ENCODE measurements around the gene LKAAEAR1. TPM values are rescaled to one million over a fixed set of nuclear protein-coding genes. Genes with fewer than 3 reads are reported as not detected.

LKAAEAR1 gene
- total RNA-seq, 3 donors from 2014 or later (not counting 1 experiment from before 2014, with no cell fraction given): not detected

DNA sequence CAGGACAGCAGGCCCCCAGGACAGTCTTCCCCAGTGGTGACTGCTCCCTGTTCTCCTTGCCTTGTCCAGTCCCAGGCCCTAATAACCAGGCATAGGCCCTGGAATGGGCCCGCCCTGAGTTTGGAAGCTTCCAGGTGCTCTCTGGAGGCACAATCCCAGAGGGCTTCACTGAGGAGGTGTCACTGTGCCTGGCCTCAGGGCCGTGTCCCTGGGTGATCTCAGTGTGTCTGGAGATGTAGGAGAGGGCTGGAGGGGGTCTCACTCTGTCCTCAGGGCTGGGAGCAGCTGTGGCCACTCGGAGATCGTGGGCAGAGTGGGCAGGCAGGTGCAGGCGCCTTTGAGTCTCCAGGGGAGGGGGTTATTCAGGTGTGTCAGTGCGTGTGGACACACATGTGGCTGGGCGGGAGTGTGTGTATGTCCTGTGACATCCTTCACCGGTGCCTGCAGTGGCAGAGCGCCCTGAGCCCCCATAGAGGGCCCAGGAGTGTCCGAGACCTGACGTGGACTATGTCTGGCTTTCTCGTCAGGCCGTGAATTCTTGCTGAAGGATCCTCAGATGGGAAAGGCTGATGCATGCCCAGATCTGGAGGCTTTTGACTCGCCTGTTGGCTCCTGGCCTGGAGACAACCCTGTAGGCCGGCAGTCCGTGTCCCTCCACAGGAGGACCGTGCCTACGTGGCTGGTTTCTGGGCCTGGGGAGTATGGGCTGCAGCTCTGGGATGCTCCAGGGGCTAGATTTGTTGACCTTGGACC lies 28.7 kb upstream of the LKAAEAR1 start:
- Mint-ChIP-seq H3K27ac (no peak overlapping the region), H3K4me1 (peaks cover 0 to 5% of the 10 kb centered on the region in 2 donors), H3K4me3 (no peak overlapping the region), H3K27me3 (ENCODE audit: low read depth in 2 of 2) (no peaks in the 10 kb centered on the region), H3K9me3 (no peaks in the 10 kb centered on the region), H3K36me3 (no peaks in the 10 kb centered on the region)
- intact Hi-C loops (cut with micrococcal nuclease): no loop called here
- DNase-seq (no peak), ATAC-seq (no peak)
- Histone ChIP-seq H3K9me3 (ENCODE audit: control insufficient read depth, insufficient read depth, low read length) (no peaks in the 10 kb centered on the region), H3K36me3 (ENCODE audit: control insufficient read depth, insufficient read depth, low read length) (no peaks in the 10 kb centered on the region), H3K4me3 (ENCODE audit: low read length) (no peak overlapping the region), H3K27ac (ENCODE audit: low read length) (no peak overlapping the region), H3K27me3 (ENCODE audit: control insufficient read depth, insufficient read depth, low read length) (no peaks in the 10 kb centered on the region), H3K4me1 (ENCODE audit: control insufficient read depth, insufficient read depth, low read length) (peaks cover 4% of the 10 kb centered on the region)
- 88% methylated on average over 18 of the region's 18 CpGs for WGBS (ENCODE audit: insufficient coverage)
- TF ChIP-seq CTCF (IDR thresholded peaks at IDR 0.05): no peak

GRCh38 chr20:64111841-64112641 lies 27.8 kb upstream of the LKAAEAR1 start:
- no peaks in the 10 kb centered on the region for H3K27me3 ChIP-seq (ENCODE audit: control insufficient read depth, insufficient read depth, low read length)
- no peak for ATAC-seq
- WGBS (ENCODE audit: insufficient coverage): 38% methylated on average over 19 of the region's 19 CpGs
- intact Hi-C loops (cut with micrococcal nuclease): no loop called here
- no peak overlapping the region for H3K4me3 ChIP-seq (ENCODE audit: low read length)
- Mint-ChIP-seq H3K4me1 (peaks cover 0 to 7% of the 10 kb centered on the region in 2 donors), H3K27me3 (ENCODE audit: low read depth in 2 of 2) (no peaks in the 10 kb centered on the region), H3K27ac (no peak overlapping the region), H3K4me3 (no peak overlapping the region), H3K36me3 (no peaks in the 10 kb centered on the region), H3K9me3 (no peaks in the 10 kb centered on the region)
- no peak for DNase-seq
- H3K4me1 ChIP-seq (ENCODE audit: control insufficient read depth, insufficient read depth, low read length): peaks cover 10% of the 10 kb centered on the region
- H3K36me3 ChIP-seq (ENCODE audit: control insufficient read depth, insufficient read depth, low read length): no peaks in the 10 kb centered on the region
- no peak overlapping the region for H3K27ac ChIP-seq (ENCODE audit: low read length)
- H3K9me3 ChIP-seq (ENCODE audit: control insufficient read depth, insufficient read depth, low read length): no peaks in the 10 kb centered on the region
- TF ChIP-seq CTCF (IDR thresholded peaks at IDR 0.05): no peak

DNA sequence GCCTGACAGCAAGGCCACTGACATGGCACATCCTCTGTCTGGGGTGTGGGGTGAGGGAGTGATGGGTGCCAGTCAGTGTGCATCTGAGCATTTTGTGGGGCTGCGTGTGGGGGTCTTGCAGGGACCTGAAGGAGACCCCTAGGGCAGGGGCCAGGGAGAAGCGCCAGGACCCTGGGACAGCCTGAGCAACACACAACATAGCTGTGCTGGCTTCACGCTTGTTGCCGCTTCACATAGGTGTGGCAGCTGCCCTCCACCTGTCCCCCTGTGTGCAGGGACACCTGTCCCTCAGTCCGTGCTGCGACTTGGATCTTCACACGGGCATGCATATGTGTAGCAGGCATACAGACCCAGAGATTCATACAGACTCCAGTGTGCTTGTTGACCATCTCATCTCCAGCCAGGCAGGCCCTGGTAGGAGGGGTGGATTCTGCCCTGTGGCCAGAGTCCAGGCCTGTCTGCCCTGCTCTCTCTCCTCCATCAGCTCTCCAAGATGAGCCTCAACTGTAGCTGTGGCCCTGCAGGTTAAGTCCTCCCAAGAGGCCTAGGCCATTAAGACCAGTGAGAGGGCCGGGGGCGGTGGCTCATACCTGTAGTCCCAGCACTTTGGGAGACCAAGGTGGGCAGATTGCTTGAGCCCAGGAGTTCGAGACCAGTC lies 26.3 kb upstream of the LKAAEAR1 start:
- no peak for TF ChIP-seq CTCF (IDR thresholded peaks at IDR 0.05)
- no peaks in the 10 kb centered on the region for H3K36me3 ChIP-seq (ENCODE audit: control insufficient read depth, insufficient read depth, low read length)
- Mint-ChIP-seq H3K4me1 (peaks cover 0 to 11% of the 10 kb centered on the region in 2 donors), H3K36me3 (no peaks in the 10 kb centered on the region), H3K27ac (no peak overlapping the region), H3K4me3 (no peak overlapping the region), H3K9me3 (no peaks in the 10 kb centered on the region), H3K27me3 (ENCODE audit: low read depth in 2 of 2) (peaks cover 0 to 6% of the 10 kb centered on the region in 2 donors)
- WGBS (ENCODE audit: insufficient coverage): 89% methylated on average over 10 of the region's 10 CpGs
- H3K9me3 ChIP-seq (ENCODE audit: control insufficient read depth, insufficient read depth, low read length): no peaks in the 10 kb centered on the region
- H3K27me3 ChIP-seq (ENCODE audit: control insufficient read depth, insufficient read depth, low read length): no peaks in the 10 kb centered on the region
- ATAC-seq (no peak), DNase-seq (no peak)
- H3K27ac ChIP-seq (ENCODE audit: low read length): no peak overlapping the region
- no peak overlapping the region for H3K4me3 ChIP-seq (ENCODE audit: low read length)
- intact Hi-C loops (cut with micrococcal nuclease): no loop called here
- peaks cover 10% of the 10 kb centered on the region for H3K4me1 ChIP-seq (ENCODE audit: control insufficient read depth, insufficient read depth, low read length)

All from natural killer cell (primary cell).